ENCODE measurements around the gene IFNE. TPM values are rescaled to one million over a fixed set of nuclear protein-coding genes. Genes with fewer than 3 reads are reported as not detected.

Gene IFNE, protein sequence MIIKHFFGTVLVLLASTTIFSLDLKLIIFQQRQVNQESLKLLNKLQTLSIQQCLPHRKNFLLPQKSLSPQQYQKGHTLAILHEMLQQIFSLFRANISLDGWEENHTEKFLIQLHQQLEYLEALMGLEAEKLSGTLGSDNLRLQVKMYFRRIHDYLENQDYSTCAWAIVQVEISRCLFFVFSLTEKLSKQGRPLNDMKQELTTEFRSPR
- total RNA-seq (2021), result not detected in 2 replicates
- long read RNA-seq, result 0 reads

GRCh38 chr9:21482213-21482612, at the start of gene IFNE:
Gene IFNE (minus strand): TSS chr9:21482313. CDS start chr9:21481694, 619 bp downstream.
- Histone ChIP-seq H3K79me1 (ENCODE audit: insufficient read depth, low read depth, low read length, poor library complexity, severe bottlenecking) (no peaks in the 10 kb centered on the region), H2BK5ac (ENCODE audit: insufficient read length, low read length) (no peak within 1 kb of the TSS), H3K14ac (ENCODE audit: insufficient read depth, low read length) (no peak within 1 kb of the TSS), H3K23me2 (ENCODE audit: insufficient read length, low read depth, low read length, poor library complexity, severe bottlenecking) (no peaks in the 10 kb centered on the region), H2AK5ac (ENCODE audit: insufficient read length, low read length) (no peak within 1 kb of the TSS), H2BK120ac (ENCODE audit: low read depth, low read length, poor library complexity, severe bottlenecking) (no peak within 1 kb of the TSS), H3K4me2 (ENCODE audit: insufficient read depth, insufficient read length, low read length) (no peak within 1 kb of the TSS), H2AFZ (ENCODE audit: low read length) (no peak within 1 kb of the TSS), H3K27me3 (ENCODE audit: insufficient read depth, low read length) (no peaks in the 10 kb centered on the region), H3K79me2 (ENCODE audit: insufficient read depth, low read length) (no peaks in the 10 kb centered on the region), H2BK12ac (ENCODE audit: insufficient read length, low read depth, low read length) (no peak within 1 kb of the TSS), H2BK15ac (ENCODE audit: low read depth, low read length) (no peak within 1 kb of the TSS), H3T11ph (ENCODE audit: low read length) (no peak within 1 kb of the TSS), H3K18ac (ENCODE audit: insufficient read length, low read depth, low read length) (no peak within 1 kb of the TSS), H3K9me3 (ENCODE audit: control insufficient read depth, low read depth, low read length) (no peaks in the 10 kb centered on the region), H3K4me1 (ENCODE audit: insufficient read depth, low read length) (no peaks in the 10 kb centered on the region), H4K91ac (ENCODE audit: insufficient read length, low read depth, low read length) (no peak within 1 kb of the TSS), H4K8ac (replicated peaks; ENCODE audit: insufficient read length, low read depth, low read length) (no peak within 1 kb of the TSS), H2BK20ac (ENCODE audit: low read depth, low read length, poor library complexity, severe bottlenecking) (no peak within 1 kb of the TSS), H3K56ac (ENCODE audit: insufficient read length, low read depth, low read length) (no peak within 1 kb of the TSS), H3K9ac (ENCODE audit: extremely low read depth, insufficient read length, low read length) (no peak within 1 kb of the TSS), H3K23ac (ENCODE audit: insufficient read length, low read depth, low read length) (no peak within 1 kb of the TSS), H3K4ac (ENCODE audit: low read depth, low read length) (no peak within 1 kb of the TSS), H3K27ac (ENCODE audit: insufficient read length, low read depth, low read length) (no peak within 1 kb of the TSS), H4K20me1 (ENCODE audit: control insufficient read depth, insufficient read depth, insufficient read length) (no peaks in the 10 kb centered on the region), H4K5ac (ENCODE audit: insufficient read length, low read depth, low read length) (no peak within 1 kb of the TSS)
- no peak for DNase-seq
- Mint-ChIP-seq H3K4me3 (no peak within 1 kb of the TSS), H3K27me3 (ENCODE audit: low read depth) (no peaks in the 10 kb centered on the region), H3K4me1 (peaks cover 2% of the 10 kb centered on the region in 2 experiments; a peak in 3 of 4 replicates), H3K27ac (no peak within 1 kb of the TSS), H3K9me3 (no peaks in the 10 kb centered on the region), H3K36me3 (ENCODE audit: insufficient read depth in 1 of 3, low read depth in 3 of 3) (no peaks in the 10 kb centered on the region)
- no CpG with 5 or more reads among the region's 2 CpGs for WGBS (ENCODE audit: extremely low coverage, insufficient read length, low lambda C conversion rate)
- TF ChIP-seq CTCF (conservative IDR thresholded peaks at IDR 0.05), result no peak
